K562 (cell line): ENCODE data around the gene IFT122.

Experiments
- BHLHE40 ChIP-seq: IDR thresholded peaks from 2 replicates; pipeline ENCODE4 v1.6.1; 2011; ENCODE audit warnings: low read length, improper control_type of control experiment
- GATAD2A ChIP-seq: fragments of 450-650 bp; IDR thresholded peaks from 2 replicates; pipeline ENCODE4 v1.6.1; 2017
- NFRKB ChIP-seq: fragments of 450-650 bp; IDR thresholded peaks from 2 replicates; pipeline ENCODE4 v1.6.1; 2016; ENCODE audit warnings: low read depth
- POLR2A ChIP-seq: fragments of 450-650 bp; conservative IDR thresholded peaks from 2 replicates; pipeline ENCODE4 v1.6.1; 2016
- PTBP1 ChIP-seq: fragments of 200-400 bp; formaldehyde crosslinking; IDR thresholded peaks from 2 replicates; pipeline ENCODE4 v1.6.1; 2017; ENCODE audit warnings: low read depth, low read length
- RB1 ChIP-seq: fragments of 450-650 bp; IDR thresholded peaks from 2 replicates; pipeline ENCODE4 v1.6.1; 2017; ENCODE audit warnings: low read depth, mild to moderate bottlenecking
- TAF1 ChIP-seq: IDR thresholded peaks from 2 replicates; pipeline ENCODE4 v1.6.1; 2011; ENCODE audit warnings: mild to moderate bottlenecking, low read length, moderate library complexity; ENCODE audit not compliant: insufficient read depth, control insufficient read depth, severe bottlenecking; ENCODE audit errors: extremely low read depth
- TFAP4 ChIP-seq: sonication (generic); formaldehyde crosslinking; IDR thresholded peaks from 2 replicates; pipeline ENCODE4 v1.8.0; 2022; ENCODE audit warnings: missing genetic modification reagents, mild to moderate bottlenecking, moderate library complexity, borderline replicate concordance
- ZNF398 ChIP-seq: fragments of 250-450 bp; sonication (Bioruptor Pico); IDR thresholded peaks from 2 replicates; pipeline ENCODE4 v1.8.0; 2021; ENCODE audit warnings: moderate library complexity, mild to moderate bottlenecking, inconsistent platforms

- TF ChIP-seq POLR2A (no peak), RB1 (no peak), PTBP1 (no peak), TFAP4 (no peak), TAF1 (no peak), BHLHE40 (no peak), ZNF398 (CRISPR knock-in tag) (no peak), GATAD2A (no peak), NFRKB (no peak)
These were observed 63.7 kb downstream of the IFT122 start for GRCh38 chr3:129503471-129504291.
